Measurements from ENCODE around the gene GPC6. TPM values are rescaled to one million over a fixed set of nuclear protein-coding genes. Genes with fewer than 3 reads are reported as not detected.

GPC6 gene
- total RNA-seq, 1 donor from 2014 or later: 50.3 TPM

DNA sequence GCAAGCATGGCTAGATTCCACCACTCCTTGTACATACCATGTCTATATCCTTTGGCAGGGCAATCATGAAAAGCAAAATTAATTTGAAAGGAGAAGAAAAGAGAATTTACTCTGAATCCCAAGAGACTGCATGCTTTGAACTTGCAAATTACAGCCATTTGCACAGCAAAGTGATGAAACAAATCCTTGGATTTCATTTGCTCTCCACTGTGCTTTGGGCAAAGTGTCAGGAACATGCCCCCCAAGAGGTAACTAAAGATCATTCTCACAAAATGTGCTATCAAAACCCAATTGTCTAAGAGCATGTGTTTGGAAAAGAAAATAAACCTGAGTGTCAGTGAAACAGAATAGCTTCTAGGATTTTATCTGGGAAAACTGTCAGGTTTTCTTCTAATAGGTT lies 298.5 kb downstream of the GPC6 start:
- no peak overlapping the region for H3K27ac Mint-ChIP-seq
- H3K4me1 Mint-ChIP-seq (ENCODE audit: low read depth): peaks cover 8% of the 10 kb centered on the region
- TF ChIP-seq, protein P1, sequence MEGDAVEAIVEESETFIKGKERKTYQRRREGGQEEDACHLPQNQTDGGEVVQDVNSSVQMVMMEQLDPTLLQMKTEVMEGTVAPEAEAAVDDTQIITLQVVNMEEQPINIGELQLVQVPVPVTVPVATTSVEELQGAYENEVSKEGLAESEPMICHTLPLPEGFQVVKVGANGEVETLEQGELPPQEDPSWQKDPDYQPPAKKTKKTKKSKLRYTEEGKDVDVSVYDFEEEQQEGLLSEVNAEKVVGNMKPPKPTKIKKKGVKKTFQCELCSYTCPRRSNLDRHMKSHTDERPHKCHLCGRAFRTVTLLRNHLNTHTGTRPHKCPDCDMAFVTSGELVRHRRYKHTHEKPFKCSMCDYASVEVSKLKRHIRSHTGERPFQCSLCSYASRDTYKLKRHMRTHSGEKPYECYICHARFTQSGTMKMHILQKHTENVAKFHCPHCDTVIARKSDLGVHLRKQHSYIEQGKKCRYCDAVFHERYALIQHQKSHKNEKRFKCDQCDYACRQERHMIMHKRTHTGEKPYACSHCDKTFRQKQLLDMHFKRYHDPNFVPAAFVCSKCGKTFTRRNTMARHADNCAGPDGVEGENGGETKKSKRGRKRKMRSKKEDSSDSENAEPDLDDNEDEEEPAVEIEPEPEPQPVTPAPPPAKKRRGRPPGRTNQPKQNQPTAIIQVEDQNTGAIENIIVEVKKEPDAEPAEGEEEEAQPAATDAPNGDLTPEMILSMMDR (IDR thresholded peaks at IDR 0.05; ENCODE audit: unreplicated experiment): no peak
- H3K36me3 Mint-ChIP-seq (ENCODE audit: insufficient read depth): peaks cover 2% of the 10 kb centered on the region
- no peaks in the 10 kb centered on the region for H3K9me3 Mint-ChIP-seq (ENCODE audit: low read depth)
- no peaks in the 10 kb centered on the region for H3K27me3 Mint-ChIP-seq
- H3K4me3 Mint-ChIP-seq (ENCODE audit: low read depth): no peak overlapping the region
- DNase-seq (ENCODE audit: low spot score, unreplicated experiment): no peak

DNA sequence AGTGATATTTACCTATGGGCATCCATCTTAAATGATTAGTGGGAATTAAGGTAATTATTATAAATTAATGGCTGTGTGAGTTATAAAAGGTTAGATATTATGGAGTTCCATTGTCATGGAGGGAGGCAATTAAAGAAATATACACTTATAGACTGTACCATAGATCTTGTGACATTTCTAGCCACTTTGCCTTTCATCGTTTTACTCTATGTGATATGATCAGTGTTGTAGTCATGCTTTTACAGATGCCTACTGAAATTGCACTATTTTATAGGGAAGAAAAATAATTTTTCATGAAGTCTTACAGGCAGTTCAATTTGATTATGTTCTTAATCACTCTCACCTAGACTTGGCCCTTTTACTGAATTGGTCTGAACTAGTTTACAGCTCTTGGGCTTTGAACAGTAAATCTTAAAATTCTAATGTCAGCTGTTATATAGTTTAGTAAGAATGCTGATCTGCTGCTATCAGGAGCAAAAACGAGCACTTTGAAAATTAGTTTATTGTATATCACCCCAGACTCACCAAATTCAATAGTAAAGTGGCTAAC lies 301.2 kb downstream of the GPC6 start:
- Mint-ChIP-seq H3K27me3 (no peaks in the 10 kb centered on the region), H3K27ac (no peak overlapping the region), H3K4me3 (ENCODE audit: low read depth) (no peak overlapping the region), H3K9me3 (ENCODE audit: low read depth) (no peaks in the 10 kb centered on the region), H3K36me3 (ENCODE audit: insufficient read depth) (peaks cover 2% of the 10 kb centered on the region), H3K4me1 (ENCODE audit: low read depth) (peaks cover 5% of the 10 kb centered on the region)
- no peak for DNase-seq (ENCODE audit: low spot score, unreplicated experiment)
- TF ChIP-seq, protein P1 (IDR thresholded peaks at IDR 0.05; ENCODE audit: unreplicated experiment): no peak

DNA sequence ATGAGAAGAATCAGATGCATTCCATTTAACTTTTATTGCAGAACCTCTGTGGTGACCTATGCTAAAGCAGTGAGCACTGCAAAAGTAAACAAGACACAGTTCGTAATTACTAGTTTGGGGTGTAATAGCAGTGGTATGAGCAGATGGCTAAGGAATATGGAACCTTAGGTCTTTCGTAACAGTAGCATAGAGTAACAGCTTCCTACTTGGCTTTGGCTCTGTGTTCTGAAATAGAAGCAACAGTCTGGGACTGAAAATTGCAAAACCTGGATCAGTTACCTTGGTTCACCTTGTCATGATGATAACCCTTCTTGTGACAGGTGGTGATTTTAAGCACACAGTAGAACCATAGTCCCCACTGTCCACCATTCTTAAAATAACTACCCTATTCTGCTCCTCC lies 303.4 kb downstream of the GPC6 start:
- H3K27ac Mint-ChIP-seq: no peak overlapping the region
- no peaks in the 10 kb centered on the region for H3K27me3 Mint-ChIP-seq
- no peaks in the 10 kb centered on the region for H3K36me3 Mint-ChIP-seq (ENCODE audit: insufficient read depth)
- no peak overlapping the region for H3K4me3 Mint-ChIP-seq (ENCODE audit: low read depth)
- no peak for DNase-seq (ENCODE audit: low spot score, unreplicated experiment)
- peaks cover 4% of the 10 kb centered on the region for H3K4me1 Mint-ChIP-seq (ENCODE audit: low read depth)
- H3K9me3 Mint-ChIP-seq (ENCODE audit: low read depth): no peaks in the 10 kb centered on the region
- TF ChIP-seq, protein P1 (IDR thresholded peaks at IDR 0.05; ENCODE audit: unreplicated experiment): no peak

DNA sequence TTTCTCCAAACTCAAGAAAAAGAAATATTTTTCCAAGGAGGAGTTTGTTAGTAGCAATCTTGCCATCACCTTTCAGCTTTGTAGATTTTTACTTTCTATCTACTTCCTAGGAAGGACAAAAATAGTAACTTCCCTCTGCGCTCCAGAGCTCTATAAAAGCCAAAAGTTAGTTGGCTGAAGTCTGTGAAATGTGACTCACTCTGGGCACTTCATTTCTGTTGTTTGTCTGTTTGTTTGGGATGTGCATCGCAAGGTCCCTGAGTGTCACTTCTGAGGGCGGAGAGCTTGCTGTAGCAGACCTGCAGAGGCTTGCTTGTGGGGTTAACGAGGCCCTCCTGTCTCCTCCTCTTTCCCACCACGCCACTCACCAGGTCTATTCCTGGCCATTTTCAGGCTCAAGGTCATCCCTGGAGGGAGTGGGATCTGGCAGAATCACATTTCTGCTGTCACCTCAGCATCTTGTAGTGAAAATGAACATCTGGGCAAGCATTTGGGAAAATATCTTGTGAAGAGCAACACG lies 307.6 kb downstream of the GPC6 start:
- H3K27me3 Mint-ChIP-seq: no peaks in the 10 kb centered on the region
- no peaks in the 10 kb centered on the region for H3K36me3 Mint-ChIP-seq (ENCODE audit: insufficient read depth)
- no peak overlapping the region for H3K27ac Mint-ChIP-seq
- peaks cover 2% of the 10 kb centered on the region for H3K9me3 Mint-ChIP-seq (ENCODE audit: low read depth)
- no peak overlapping the region for H3K4me3 Mint-ChIP-seq (ENCODE audit: low read depth)
- TF ChIP-seq, protein P1 (IDR thresholded peaks at IDR 0.05; ENCODE audit: unreplicated experiment): no peak
- no peak for DNase-seq (ENCODE audit: low spot score, unreplicated experiment)
- no peaks in the 10 kb centered on the region for H3K4me1 Mint-ChIP-seq (ENCODE audit: low read depth)

DNA sequence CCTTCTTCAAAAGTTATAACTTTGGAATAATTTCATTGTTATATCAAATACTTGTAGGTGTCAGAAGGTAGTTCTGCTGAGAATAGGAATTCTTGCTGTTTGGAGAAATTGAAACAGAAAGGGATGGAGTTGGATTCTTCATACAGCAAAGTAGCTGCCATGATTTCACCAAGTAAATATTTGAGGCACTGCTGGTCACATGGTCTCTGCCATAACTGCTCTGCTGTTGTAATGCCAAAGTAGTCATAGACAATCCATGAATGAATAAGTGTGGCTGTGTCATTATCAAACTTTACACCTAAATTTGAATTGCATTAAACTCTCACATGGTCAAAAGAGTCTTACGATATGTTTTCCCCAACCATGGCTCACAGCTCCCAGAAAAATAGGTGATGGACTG lies 308.6 kb downstream of the GPC6 start:
- TF ChIP-seq, protein P1 (IDR thresholded peaks at IDR 0.05; ENCODE audit: unreplicated experiment): no peak
- peaks cover 4% of the 10 kb centered on the region for H3K9me3 Mint-ChIP-seq (ENCODE audit: low read depth)
- H3K36me3 Mint-ChIP-seq (ENCODE audit: insufficient read depth): no peaks in the 10 kb centered on the region
- H3K27me3 Mint-ChIP-seq: no peaks in the 10 kb centered on the region
- H3K4me3 Mint-ChIP-seq (ENCODE audit: low read depth): no peak overlapping the region
- no peak for DNase-seq (ENCODE audit: low spot score, unreplicated experiment)
- no peaks in the 10 kb centered on the region for H3K4me1 Mint-ChIP-seq (ENCODE audit: low read depth)
- no peak overlapping the region for H3K27ac Mint-ChIP-seq

All from progenitor cell of endocrine pancreas (in vitro differentiated cells).